HG02943 (cell line): ENCODE results near the gene VIPR1.
"Not testable (repeated sequence)": the region's sequence is repeated elsewhere in the genome, so short reads cannot be mapped to it uniquely, and the experiment has no call there.

Experiments
- ATAC-seq: cut with Tn5 transposase; IDR thresholded peaks from one replicate; pipeline ENCODE4 v1.9.1; 2021; ENCODE audit warnings: mild to moderate bottlenecking, low read depth, moderate library complexity; ENCODE audit not compliant: unreplicated experiment

VIPR1 gene

GRCh38 chr3:42530073-42530472 is 27.6 kb downstream of the VIPR1 start:
- no peak for ATAC-seq

GRCh38 chr3:42531470-42531869 is 29.0 kb downstream of the VIPR1 start:
- no peak for ATAC-seq

GRCh38 chr3:42532229-42532628 is 29.8 kb downstream of the VIPR1 start:
- no peak for ATAC-seq

GRCh38 chr3:42533161-42533897 is 30.9 kb downstream of the VIPR1 start:
- no peak for ATAC-seq

GRCh38 chr3:42535981-42536784 is 33.7 kb downstream of the VIPR1 start:
- ATAC-seq, result no peak

GRCh38 chr3:42537350-42537749 is 34.9 kb downstream of the VIPR1 start:
- ATAC-seq, result no peak

GRCh38 chr3:42539871-42540714 is 37.6 kb downstream of the VIPR1 start:
- no peak for ATAC-seq

GRCh38 chr3:42541079-42541478 is 38.6 kb downstream of the VIPR1 start:
- no peak for ATAC-seq

- no peak for ATAC-seq
Measured at GRCh38 chr3:42544492-42545283, 42.2 kb downstream of the VIPR1 start.

- ATAC-seq, result no peak
Measured at GRCh38 chr3:42545284-42545900, 42.9 kb downstream of the VIPR1 start.

- ATAC-seq, result no peak
Measured at GRCh38 chr3:42546691-42547213, 44.3 kb downstream of the VIPR1 start.

GRCh38 chr3:42547401-42547945 is 45.0 kb downstream of the VIPR1 start:
- no peak for ATAC-seq

- ATAC-seq, result no peak
Measured at GRCh38 chr3:42549131-42549530, 46.7 kb downstream of the VIPR1 start.

- no peak for ATAC-seq
Measured at GRCh38 chr3:42550250-42550649, 47.8 kb downstream of the VIPR1 start.

GRCh38 chr3:42552830-42553229 is 50.4 kb downstream of the VIPR1 start:
- no peak for ATAC-seq

GRCh38 chr3:42556089-42556632 is 53.7 kb downstream of the VIPR1 start:
- ATAC-seq, result no peak

- ATAC-seq, result not testable (repeated sequence)
Measured at GRCh38 chr3:42556817-42557216, 54.4 kb downstream of the VIPR1 start.

- ATAC-seq, result no peak
Measured at GRCh38 chr3:42557854-42558253, 55.4 kb downstream of the VIPR1 start.
